MCF 10A (cell line): ENCODE data around the gene NUP98. TPM values are rescaled to one million over a fixed set of nuclear protein-coding genes. Genes with fewer than 3 reads are reported as not detected.
"Not testable (repeated sequence)": the region's sequence is repeated elsewhere in the genome, so short reads cannot be mapped to it uniquely, and the experiment has no call there.

Source experiments
- BruUV-seq: library from RNA; stranded (reverse); fragments of 400-500 nt; replicated peaks from 2 replicates; lab custom pipeline; 2021; lab: Mats Ljungman, UMichigan
- CTCF ChIA-PET: fragments of 300-600 bp; sonication (Branson Sonifier 250); formaldehyde crosslinking; extraction: SDS; loops from one replicate; lab custom pipeline; 2021; ENCODE audit warnings: antibody characterized with exemption, inconsistent platforms; lab: Yijun Ruan, JAX
- POLR2A ChIA-PET: fragments of 300-600, 350-650 bp; sonication (Branson Sonifier 250); formaldehyde crosslinking; extraction: SDS; loops from one replicate; lab custom pipeline; 2020; ENCODE audit warnings: antibody characterized with exemption, inconsistent platforms; lab: Yijun Ruan, JAX
- DNase-seq: peaks from one replicate; pipeline ENCODE4 v3.0.0-alpha.2; 2018; ENCODE audit not compliant: unreplicated experiment
- H3K27ac Mint-ChIP-seq: one replicate; pipeline ENCODE4 v1.8.0; 2022; ENCODE audit warnings: mild to moderate bottlenecking, low read depth, mixed read lengths; ENCODE audit not compliant: unreplicated experiment
- H3K27me3 Mint-ChIP-seq: one replicate; pipeline ENCODE4 v1.8.0; 2022; ENCODE audit warnings: mixed read lengths; ENCODE audit not compliant: insufficient read depth, unreplicated experiment
- H3K36me3 Mint-ChIP-seq: one replicate; pipeline ENCODE4 v1.8.0; 2022; ENCODE audit warnings: mild to moderate bottlenecking, moderate library complexity, mixed read lengths; ENCODE audit not compliant: insufficient read depth, unreplicated experiment
- H3K4me1 Mint-ChIP-seq: one replicate; pipeline ENCODE4 v1.8.0; 2022; ENCODE audit warnings: mixed read lengths; ENCODE audit not compliant: insufficient read depth, unreplicated experiment
- H3K4me3 Mint-ChIP-seq: one replicate; pipeline ENCODE4 v1.8.0; 2022; ENCODE audit warnings: mild to moderate bottlenecking, moderate library complexity, mixed read lengths; ENCODE audit not compliant: unreplicated experiment
- H3K9me3 Mint-ChIP-seq: one replicate; pipeline ENCODE4 v1.8.0; 2022; ENCODE audit warnings: mixed read lengths; ENCODE audit not compliant: unreplicated experiment
- CTCF ChIP-seq: fragments of 200-600 bp; IDR thresholded peaks from one replicate; pipeline ENCODE4 v1.8.0; 2022; ENCODE audit warnings: antibody characterized with exemption, mild to moderate bottlenecking; ENCODE audit not compliant: unreplicated experiment
- intact Hi-C: fragments of 100-400 bp; cut with micrococcal nuclease; formaldehyde crosslinking; loops from 2 replicates; pipeline ENCODE4 v1.14.1; 2022
- total RNA-seq: library from RNA; stranded (reverse); gene quantifications from 2 replicates; pipeline ENCODE4 v1.2.3, GENCODE V29; 2022

Gene NUP98
- total RNA-seq, 1 experiment from 2014 or later = 83.7 TPM

GRCh38 chr11:3658252-3658651, 139.1 kb downstream of the NUP98 start:
- Mint-ChIP-seq H3K27ac (no peak overlapping the region), H3K36me3 (no peaks in the 10 kb centered on the region), H3K4me1 (no peaks in the 10 kb centered on the region), H3K9me3 (peaks cover 14% of the 10 kb centered on the region), H3K4me3 (no peak overlapping the region), H3K27me3 (peaks cover 23% of the 10 kb centered on the region)
- no peak for DNase-seq
- BruUV-seq = no TSS peak
- POLR2A ChIA-PET = no interaction called here
- intact Hi-C loops = no loop called here
- CTCF ChIA-PET = interaction anchor here (0.7 kb wide), 1 partner anchor 44 kb away, joined by 3 read pairs; no protein-coding TSS in a partner anchor
- TF ChIP-seq CTCF = no peak

GRCh38 chr11:3657331-3657730, 140.0 kb downstream of the NUP98 start:
- H3K36me3 Mint-ChIP-seq, CTCF ChIA-PET, intact Hi-C loops, H3K4me3 Mint-ChIP-seq, H3K9me3 Mint-ChIP-seq, BruUV-seq, H3K4me1 Mint-ChIP-seq, H3K27ac Mint-ChIP-seq, DNase-seq: not testable (repeated sequence)
- POLR2A ChIA-PET = interaction anchor here (0.6 to 1.0 kb wide), 2 partner anchors 8 to 26 kb away, joined by 3 read pairs; no protein-coding TSS in a partner anchor
- peaks cover 23% of the 10 kb centered on the region for H3K27me3 Mint-ChIP-seq

GRCh38 chr11:3655547-3655946, 141.8 kb downstream of the NUP98 start:
- TF ChIP-seq CTCF = no peak
- DNase-seq = no peak
- H3K4me3 Mint-ChIP-seq = no peak overlapping the region
- BruUV-seq = no TSS peak
- H3K27me3 Mint-ChIP-seq = peaks cover 23% of the 10 kb centered on the region
- ChIA-PET POLR2A (no interaction called here), CTCF (interaction anchor here (0.5 to 0.6 kb wide), 3 partner anchors 29 to 118 kb away, joined by 3 read pairs; no protein-coding TSS in a partner anchor)
- no peaks in the 10 kb centered on the region for H3K36me3 Mint-ChIP-seq
- no peak overlapping the region for H3K27ac Mint-ChIP-seq
- peaks cover 7% of the 10 kb centered on the region for H3K9me3 Mint-ChIP-seq
- peaks cover 9% of the 10 kb centered on the region for H3K4me1 Mint-ChIP-seq
- intact Hi-C loops = no loop called here

GRCh38 chr11:3652514-3652913, 144.8 kb downstream of the NUP98 start:
- intact Hi-C loops, H3K4me3 Mint-ChIP-seq, H3K4me1 Mint-ChIP-seq, DNase-seq, H3K27ac Mint-ChIP-seq, CTCF ChIA-PET, BruUV-seq, H3K36me3 Mint-ChIP-seq, POLR2A ChIA-PET, H3K9me3 Mint-ChIP-seq: not testable (repeated sequence)
- peaks cover 39% of the 10 kb centered on the region for H3K27me3 Mint-ChIP-seq

- H3K27ac Mint-ChIP-seq, H3K36me3 Mint-ChIP-seq, H3K9me3 Mint-ChIP-seq, CTCF ChIA-PET, H3K4me3 Mint-ChIP-seq, DNase-seq, BruUV-seq, POLR2A ChIA-PET, intact Hi-C loops: not testable (repeated sequence)
- Mint-ChIP-seq H3K27me3 (peaks cover 30% of the 10 kb centered on the region), H3K4me1 (peaks cover 14% of the 10 kb centered on the region)
Measured at GRCh38 chr11:3649374-3649773, 148.0 kb downstream of the NUP98 start.

GRCh38 chr11:3648843-3649242, 148.5 kb downstream of the NUP98 start:
- H3K27me3 Mint-ChIP-seq = peaks cover 30% of the 10 kb centered on the region
- H3K36me3 Mint-ChIP-seq, intact Hi-C loops, POLR2A ChIA-PET, DNase-seq, H3K4me3 Mint-ChIP-seq, H3K9me3 Mint-ChIP-seq, H3K27ac Mint-ChIP-seq, BruUV-seq, CTCF ChIA-PET: not testable (repeated sequence)
- peaks cover 16% of the 10 kb centered on the region for H3K4me1 Mint-ChIP-seq
